Prostate gland (tissue), 2 donors: ENCODE results near the gene CHD5. TPM values are rescaled to one million over a fixed set of nuclear protein-coding genes. Genes with fewer than 3 reads are reported as not detected.

ENCODE experiments used
- DNase-seq: peaks from one replicate; pipeline ENCODE4 v3.0.0-alpha.2; 2019; ENCODE audit warnings: low spot score
- H3K27ac ChIP-seq, 2 donors: fragments of 200-600 bp; sonication (generic); 2 replicates each; pipeline ENCODE4 v1.5.1; 2017 to 2019
- H3K27me3 ChIP-seq: fragments of 200-600 bp; sonication (generic); replicated peaks from 2 replicates; pipeline ENCODE4 v1.5.1; 2019; ENCODE audit not compliant: insufficient read depth
- H3K36me3 ChIP-seq, 2 donors: fragments of 200-600 bp; sonication (generic); 1 replicate in 1 of 2; 2 replicates in 1 of 2; pipeline versions ENCODE4 v1.5.1 to v1.8.1; 2017 to 2019
- H3K4me1 ChIP-seq: fragments of 200-600 bp; sonication (generic); replicated peaks from 2 replicates; pipeline ENCODE4 v1.5.1; 2019
- H3K4me3 ChIP-seq, 2 donors: fragments of 200-600 bp; sonication (generic); 2 replicates each; pipeline ENCODE4 v1.5.1; 2017 to 2019
- H3K9me3 ChIP-seq: fragments of 200-600 bp; sonication (generic); 2 replicates; pipeline ENCODE4 v1.5.1; 2017
- POLR2A ChIP-seq: fragments of 450-650 bp; IDR thresholded peaks from one replicate; pipeline ENCODE4 v1.6.1; 2016; ENCODE audit warnings: antibody characterized with exemption, mild to moderate bottlenecking
- POLR2AphosphoS5 ChIP-seq: sonication (generic); formaldehyde crosslinking; IDR thresholded peaks from one replicate; pipeline ENCODE4 v1.6.1; 2017; ENCODE audit warnings: antibody characterized with exemption
- WGBS: methylation state at CpG from one replicate; pipeline ENCODE4 v1.1.5; 2018; 5-methylcytosine and 5-hydroxymethylcytosine counted together
- intact Hi-C: fragments of 100-400 bp; cut with DNase I; formaldehyde crosslinking; loops from one replicate; pipeline ENCODE4 v1.14.2; 2022
- total RNA-seq, 2 donors: library from RNA; depleted of rRNA; stranded (reverse); fragments of >200 nt; gene quantifications; one replicate each; pipeline ENCODE4 v1.1.0, GENCODE V29; 2016
- TF ChIP-seq, protein P1 (sequence below), 4 experiments: fragments of 200-600 bp in 2 of 4; fragments of 450-650 bp in 2 of 4; sonication (generic) in 2 of 4; IDR thresholded peaks; 1 replicate in 3 of 4; 2 replicates in 1 of 4; pipeline ENCODE4 v1.5.1; 2016 to 2019; ENCODE audit warnings: antibody characterized with exemption in 4 of 4, mild to moderate bottlenecking in 2 of 4, moderate library complexity in 2 of 4

CHD5 gene
- total RNA-seq, 2 donors from 2014 or later: 4.9 to 17.0 TPM

- Histone ChIP-seq H3K4me3 (no peak overlapping the region), H3K27ac (no peak overlapping the region), H3K9me3 (no peaks in the 10 kb centered on the region), H3K36me3 (no peaks in the 10 kb centered on the region), H3K27me3 (no peaks in the 10 kb centered on the region), H3K4me1 (peaks cover 4% of the 10 kb centered on the region)
- intact Hi-C loops: no loop called here
- DNase-seq: no peak
- 80% methylated on average over 10 of the region's 10 CpGs for whole genome bisulfite sequencing
- TF ChIP-seq POLR2A (no peak), POLR2AphosphoS5 (no peak)
- TF ChIP-seq, protein P1, sequence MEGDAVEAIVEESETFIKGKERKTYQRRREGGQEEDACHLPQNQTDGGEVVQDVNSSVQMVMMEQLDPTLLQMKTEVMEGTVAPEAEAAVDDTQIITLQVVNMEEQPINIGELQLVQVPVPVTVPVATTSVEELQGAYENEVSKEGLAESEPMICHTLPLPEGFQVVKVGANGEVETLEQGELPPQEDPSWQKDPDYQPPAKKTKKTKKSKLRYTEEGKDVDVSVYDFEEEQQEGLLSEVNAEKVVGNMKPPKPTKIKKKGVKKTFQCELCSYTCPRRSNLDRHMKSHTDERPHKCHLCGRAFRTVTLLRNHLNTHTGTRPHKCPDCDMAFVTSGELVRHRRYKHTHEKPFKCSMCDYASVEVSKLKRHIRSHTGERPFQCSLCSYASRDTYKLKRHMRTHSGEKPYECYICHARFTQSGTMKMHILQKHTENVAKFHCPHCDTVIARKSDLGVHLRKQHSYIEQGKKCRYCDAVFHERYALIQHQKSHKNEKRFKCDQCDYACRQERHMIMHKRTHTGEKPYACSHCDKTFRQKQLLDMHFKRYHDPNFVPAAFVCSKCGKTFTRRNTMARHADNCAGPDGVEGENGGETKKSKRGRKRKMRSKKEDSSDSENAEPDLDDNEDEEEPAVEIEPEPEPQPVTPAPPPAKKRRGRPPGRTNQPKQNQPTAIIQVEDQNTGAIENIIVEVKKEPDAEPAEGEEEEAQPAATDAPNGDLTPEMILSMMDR (IDR thresholded peaks at IDR 0.05): no peak
Observed at GRCh38 chr1:6092211-6092610, 87.9 kb downstream of the CHD5 start.

DNA sequence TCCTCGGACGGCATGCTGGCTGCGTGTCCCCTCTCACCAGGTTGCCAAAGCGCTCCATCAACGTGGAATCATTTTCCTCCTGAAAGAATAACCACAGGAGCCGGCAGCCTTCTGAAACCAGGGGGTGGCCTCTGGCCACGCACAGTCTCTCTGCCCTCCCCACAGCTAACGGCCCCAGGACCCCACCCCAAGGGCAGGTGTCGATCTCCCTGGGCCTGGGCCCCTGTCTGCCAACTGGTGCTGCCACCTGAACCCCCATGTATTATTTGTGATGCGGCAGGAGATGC, 88.4 kb downstream of the CHD5 start:
- Histone ChIP-seq H3K27ac (no peak overlapping the region), H3K27me3 (no peaks in the 10 kb centered on the region), H3K4me1 (peaks cover 4% of the 10 kb centered on the region), H3K4me3 (no peak overlapping the region), H3K9me3 (no peaks in the 10 kb centered on the region), H3K36me3 (no peaks in the 10 kb centered on the region)
- intact Hi-C loops: no loop called here
- 77% methylated on average over 10 of the region's 10 CpGs for WGBS
- TF ChIP-seq POLR2AphosphoS5: no peak
- TF ChIP-seq POLR2A: no peak
- DNase-seq: no peak

- 53% methylated on average over 25 of the region's 25 CpGs for WGBS
- intact Hi-C loops: no loop called here
- H3K27ac ChIP-seq: no peak overlapping the region
Observed at GRCh38 chr1:6090996-6091822, 88.9 kb downstream of the CHD5 start.

GRCh38 chr1:6090288-6090687, 89.8 kb downstream of the CHD5 start:
- DNase-seq: no peak
- H3K4me3 ChIP-seq: no peak overlapping the region
- no peaks in the 10 kb centered on the region for H3K36me3 ChIP-seq
- H3K27ac ChIP-seq: no peak overlapping the region
- no peaks in the 10 kb centered on the region for H3K9me3 ChIP-seq
- intact Hi-C loops: no loop called here
- TF ChIP-seq POLR2A: no peak
- no peak for TF ChIP-seq POLR2AphosphoS5
- TF ChIP-seq, protein P1 (IDR thresholded peaks at IDR 0.05): no peak
- H3K27me3 ChIP-seq: no peaks in the 10 kb centered on the region
- 87% methylated on average over 14 of the region's 18 CpGs for WGBS
- peaks cover 4% of the 10 kb centered on the region for H3K4me1 ChIP-seq

More at GRCh38 chr1:6090996-6091822, 88.9 kb downstream of the CHD5 start:
- no peak for DNase-seq
- Histone ChIP-seq H3K36me3 (no peaks in the 10 kb centered on the region), H3K4me3 (no peak overlapping the region), H3K27me3 (no peaks in the 10 kb centered on the region), H3K4me1 (peaks cover 4% of the 10 kb centered on the region), H3K9me3 (no peaks in the 10 kb centered on the region)
- no peak for TF ChIP-seq POLR2AphosphoS5
- TF ChIP-seq, protein P1 (IDR thresholded peaks at IDR 0.05): no peak
- TF ChIP-seq POLR2A: no peak

- no peak overlapping the region for H3K4me3 ChIP-seq
- no peaks in the 10 kb centered on the region for H3K36me3 ChIP-seq
- H3K27ac ChIP-seq: no peak overlapping the region
Observed at GRCh38 chr1:6088956-6089355, 91.2 kb downstream of the CHD5 start.

More at GRCh38 chr1:6088956-6089355, 91.2 kb downstream of the CHD5 start:
- Histone ChIP-seq H3K4me1 (peaks cover 4% of the 10 kb centered on the region), H3K9me3 (no peaks in the 10 kb centered on the region), H3K27me3 (no peaks in the 10 kb centered on the region)
- intact Hi-C loops: no loop called here
- no peak for TF ChIP-seq POLR2A
- TF ChIP-seq, protein P1 (IDR thresholded peaks at IDR 0.05): no peak
- WGBS: 76% methylated on average over 19 of the region's 19 CpGs
- no peak for DNase-seq
